ENCODE results near the gene ASH1L.

Gene ASH1L

GRCh38 chr1:155327981-155328380 is 234.6 kb downstream of the ASH1L start:
- DNase-seq (ENCODE audit: low read depth), result no peak

GRCh38 chr1:155326631-155327037 is 236.0 kb downstream of the ASH1L start:
- DNase-seq (ENCODE audit: low read depth), result no peak

- no peak for DNase-seq (ENCODE audit: low read depth)
Observed at GRCh38 chr1:155326020-155326526, 236.5 kb downstream of the ASH1L start.

GRCh38 chr1:155325603-155325893 is 237.1 kb downstream of the ASH1L start:
- DNase-seq (ENCODE audit: low read depth), result no peak

GRCh38 chr1:155324717-155325602 is 237.6 kb downstream of the ASH1L start:
- no peak for DNase-seq (ENCODE audit: low read depth)

- peak; percentile 91 for DNase-seq (ENCODE audit: low read depth)
Observed at GRCh38 chr1:155324037-155324716, 238.4 kb downstream of the ASH1L start.

GRCh38 chr1:155323729-155324036 is 238.9 kb downstream of the ASH1L start:
- peak; percentile 67 for DNase-seq (ENCODE audit: low read depth)

- DNase-seq (ENCODE audit: low read depth), result peak; percentile 89
Observed at GRCh38 chr1:155322953-155323728, 239.5 kb downstream of the ASH1L start.

- no peak for DNase-seq (ENCODE audit: low read depth)
Observed at GRCh38 chr1:155322571-155322952, 240.0 kb downstream of the ASH1L start.

- DNase-seq (ENCODE audit: low read depth), result no peak
Observed at GRCh38 chr1:155321639-155322503, 240.7 kb downstream of the ASH1L start.

GRCh38 chr1:155320661-155321617 is 241.7 kb downstream of the ASH1L start, which contains the start of gene RUSC1:
Gene RUSC1, plus strand, starts transcription at chr1:155320894. Its CDS starts 880 bp downstream, at chr1:155321774.
- no peak for DNase-seq (ENCODE audit: low read depth)

GRCh38 chr1:155320252-155320651 is 242.4 kb downstream of the ASH1L start:
- DNase-seq (ENCODE audit: low read depth), result no peak

- DNase-seq (ENCODE audit: low read depth), result no peak
Observed at GRCh38 chr1:155319536-155319935, 243.1 kb downstream of the ASH1L start.

GRCh38 chr1:155318082-155318481 is 244.5 kb downstream of the ASH1L start:
- no peak for DNase-seq (ENCODE audit: low read depth)

- no peak for DNase-seq (ENCODE audit: low read depth)
Observed at GRCh38 chr1:155316922-155317321, 245.7 kb downstream of the ASH1L start.

GRCh38 chr1:155313261-155313660 is 249.3 kb downstream of the ASH1L start:
- no peak for DNase-seq (ENCODE audit: low read depth)

GRCh38 chr1:155309423-155310021 is 253.1 kb downstream of the ASH1L start:
- no peak for DNase-seq (ENCODE audit: low read depth)

GRCh38 chr1:155308493-155309422 is 253.8 kb downstream of the ASH1L start, which contains the start of gene FDPS:
Gene FDPS, plus strand, starts transcription at chr1:155308866. Its CDS starts 924 bp downstream, at chr1:155309790.
- peak; percentile 93 for DNase-seq (ENCODE audit: low read depth)

GRCh38 chr1:155307247-155307740 is 255.3 kb downstream of the ASH1L start:
- DNase-seq (ENCODE audit: low read depth), result no peak

Data from GM04503 (cell line).